Kidney epithelial cell (primary cell): Measurements from ENCODE around the gene PTF1A. TPM values are rescaled to one million over a fixed set of nuclear protein-coding genes. Genes with fewer than 3 reads are reported as not detected.

Experiments
- DNase-seq: peaks from one replicate; pipeline ENCODE4 v3.0.0-alpha.2; 2010; ENCODE audit warnings: low read depth
- H3K27me3 ChIP-seq: 2 replicates; pipeline ENCODE4 v1.6.0; 2011; ENCODE audit warnings: low read length; ENCODE audit not compliant: control insufficient read depth, insufficient read depth
- H3K36me3 ChIP-seq: 2 replicates; pipeline ENCODE4 v1.5.1; 2011; ENCODE audit warnings: low read length; ENCODE audit not compliant: control insufficient read depth, insufficient read depth
- H3K4me3 ChIP-seq: 2 replicates; pipeline ENCODE4 v1.5.1; 2011; ENCODE audit warnings: low read depth, mild to moderate bottlenecking, control low read depth, low read length
- total RNA-seq: library from RNA; depleted of rRNA; stranded (reverse); fragments of >200 nt; gene quantifications from 2 replicates; pipeline ENCODE4 v1.2.3, GENCODE V29; 2015
- TF ChIP-seq, protein P1 (sequence below): IDR thresholded peaks from 2 replicates; pipeline ENCODE4 v1.5.1; 2011; ENCODE audit warnings: mild to moderate bottlenecking, moderate library complexity, low read length, control low read depth, inconsistent platforms; ENCODE audit not compliant: insufficient read depth, poor library complexity, severe bottlenecking

The PTF1A gene
- total RNA-seq, 1 donor from 2014 or later = not detected

DNA sequence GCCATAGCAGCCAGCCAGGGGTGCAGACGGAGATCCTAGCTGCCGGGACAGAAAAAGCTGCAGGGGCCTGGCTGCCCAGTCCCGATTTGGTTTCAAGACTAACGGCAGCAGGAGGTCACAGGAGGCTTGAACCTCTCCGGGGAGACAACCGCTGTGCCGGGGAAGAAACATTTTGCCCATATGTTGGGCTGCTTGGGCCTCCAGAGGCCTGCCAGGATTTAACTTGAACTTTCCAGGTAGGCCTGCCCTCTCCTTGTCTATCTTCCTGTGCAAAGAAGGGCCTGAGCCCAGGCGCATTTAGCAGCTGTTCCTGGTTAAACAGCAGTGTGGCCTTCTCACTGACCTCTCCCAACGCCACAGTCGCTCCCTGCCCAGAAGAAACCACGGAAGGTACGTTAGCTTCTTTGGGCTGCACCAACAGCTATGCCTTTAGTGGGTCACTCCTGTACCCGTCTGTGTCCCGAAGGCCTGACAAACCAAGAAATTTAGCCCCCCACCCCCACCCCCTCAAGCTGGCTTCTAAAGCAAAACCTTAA lies 17.1 kb upstream of the PTF1A start:
- Histone ChIP-seq H3K27me3 (peaks cover 49% of the 10 kb centered on the region), H3K36me3 (no peaks in the 10 kb centered on the region), H3K4me3 (no peak overlapping the region)
- TF ChIP-seq, protein P1, sequence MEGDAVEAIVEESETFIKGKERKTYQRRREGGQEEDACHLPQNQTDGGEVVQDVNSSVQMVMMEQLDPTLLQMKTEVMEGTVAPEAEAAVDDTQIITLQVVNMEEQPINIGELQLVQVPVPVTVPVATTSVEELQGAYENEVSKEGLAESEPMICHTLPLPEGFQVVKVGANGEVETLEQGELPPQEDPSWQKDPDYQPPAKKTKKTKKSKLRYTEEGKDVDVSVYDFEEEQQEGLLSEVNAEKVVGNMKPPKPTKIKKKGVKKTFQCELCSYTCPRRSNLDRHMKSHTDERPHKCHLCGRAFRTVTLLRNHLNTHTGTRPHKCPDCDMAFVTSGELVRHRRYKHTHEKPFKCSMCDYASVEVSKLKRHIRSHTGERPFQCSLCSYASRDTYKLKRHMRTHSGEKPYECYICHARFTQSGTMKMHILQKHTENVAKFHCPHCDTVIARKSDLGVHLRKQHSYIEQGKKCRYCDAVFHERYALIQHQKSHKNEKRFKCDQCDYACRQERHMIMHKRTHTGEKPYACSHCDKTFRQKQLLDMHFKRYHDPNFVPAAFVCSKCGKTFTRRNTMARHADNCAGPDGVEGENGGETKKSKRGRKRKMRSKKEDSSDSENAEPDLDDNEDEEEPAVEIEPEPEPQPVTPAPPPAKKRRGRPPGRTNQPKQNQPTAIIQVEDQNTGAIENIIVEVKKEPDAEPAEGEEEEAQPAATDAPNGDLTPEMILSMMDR = no peak
- DNase-seq = no peak

GRCh38 chr10:23186178-23186577 lies 5.9 kb upstream of the PTF1A start:
- TF ChIP-seq, protein P1 = no peak
- Histone ChIP-seq H3K36me3 (no peaks in the 10 kb centered on the region), H3K27me3 (peaks cover 27% of the 10 kb centered on the region), H3K4me3 (no peak overlapping the region)
- no peak for DNase-seq

DNA sequence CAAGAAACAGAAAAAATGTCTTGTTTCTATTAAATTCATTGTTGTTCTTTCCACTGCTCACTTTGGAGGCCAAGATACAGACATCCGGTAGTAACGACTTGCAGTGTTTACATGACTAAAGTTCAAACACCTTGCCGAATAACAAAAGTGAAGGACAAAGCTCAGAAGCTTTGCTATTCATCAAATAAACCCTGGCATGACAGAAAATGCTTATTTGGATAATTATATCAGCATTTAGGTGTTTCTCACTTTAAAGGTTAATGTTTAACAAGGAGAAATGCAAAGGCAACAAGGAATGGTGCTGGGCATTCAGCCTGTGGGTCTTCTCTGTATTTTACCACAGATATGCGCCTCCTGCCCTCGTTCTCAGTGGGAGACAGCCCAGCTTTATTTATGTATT lies 5.4 kb upstream of the PTF1A start:
- Histone ChIP-seq H3K4me3 (no peak overlapping the region), H3K27me3 (peaks cover 32% of the 10 kb centered on the region), H3K36me3 (no peaks in the 10 kb centered on the region)
- TF ChIP-seq, protein P1 = no peak
- no peak for DNase-seq

GRCh38 chr10:23187155-23187554 lies 5.0 kb upstream of the PTF1A start:
- no peaks in the 10 kb centered on the region for H3K36me3 ChIP-seq
- peaks cover 34% of the 10 kb centered on the region for H3K27me3 ChIP-seq
- H3K4me3 ChIP-seq = no peak overlapping the region
- TF ChIP-seq, protein P1 = no peak
- DNase-seq = no peak

DNA sequence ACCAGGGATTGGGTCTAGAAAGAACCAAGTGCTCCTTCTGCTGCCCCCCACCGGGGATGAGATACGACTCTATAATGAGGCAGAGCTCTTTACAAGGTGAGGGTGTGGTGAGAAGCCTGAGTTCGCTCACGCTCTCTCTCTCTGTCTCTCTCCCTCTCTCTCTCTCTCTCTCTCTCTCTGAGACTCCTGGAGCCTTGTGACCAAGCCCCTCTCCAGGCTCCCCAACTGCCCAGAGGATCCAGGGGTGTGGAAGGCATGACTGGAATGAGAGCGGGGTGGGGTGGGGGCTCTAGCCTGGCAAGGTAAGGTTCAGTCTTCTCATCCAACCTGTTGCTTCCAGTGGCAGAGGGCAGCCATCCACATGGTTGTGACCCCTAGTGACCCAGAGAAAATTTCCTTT lies 3.1 kb upstream of the PTF1A start:
- TF ChIP-seq, protein P1 = no peak
- Histone ChIP-seq H3K27me3 (peaks cover 43% of the 10 kb centered on the region), H3K36me3 (no peaks in the 10 kb centered on the region), H3K4me3 (no peak overlapping the region)
- no peak for DNase-seq
